Neural cell (in vitro differentiated cells): ENCODE measurements around the gene DOK6. TPM values are rescaled to one million over a fixed set of nuclear protein-coding genes. Genes with fewer than 3 reads are reported as not detected.

Experiments
- H2AFZ ChIP-seq: fragments of 200-600, 300-800 bp; sonication (generic), shearing (Covaris generic); 2 replicates; pipeline ENCODE4 v1.6.0; 2014; ENCODE audit warnings: low read depth, mild to moderate bottlenecking, antibody characterized with exemption, low read length, moderate library complexity
- H3F3A ChIP-seq: fragments of 200-600 bp; shearing (Covaris generic); 2 replicates; pipeline ENCODE4 v1.6.1; 2016; ENCODE audit warnings: mild to moderate bottlenecking, moderate library complexity, mixed read lengths, antibody characterized with exemption, low read length; ENCODE audit not compliant: insufficient read depth, poor library complexity, severe bottlenecking
- H3K27ac ChIP-seq: fragments of 200-600, 300-800 bp; sonication (generic), shearing (Covaris generic); 2 replicates; pipeline ENCODE4 v1.5.1; 2014; ENCODE audit warnings: mild to moderate bottlenecking, low read length, moderate library complexity
- H3K27me3 ChIP-seq: fragments of 300-800, 200-600 bp; sonication (generic), shearing (Covaris generic); 2 replicates; pipeline ENCODE4 v1.6.0; 2014; ENCODE audit warnings: mild to moderate bottlenecking, low read depth, low read length, moderate library complexity; ENCODE audit not compliant: insufficient read depth
- H3K36me3 ChIP-seq: fragments of 300-800, 200-600 bp; sonication (generic), shearing (Covaris generic); 2 replicates; pipeline ENCODE4 v1.5.1; 2014; ENCODE audit warnings: mild to moderate bottlenecking, antibody characterized with exemption, low read length, moderate library complexity; ENCODE audit not compliant: insufficient read depth
- H3K4me2 ChIP-seq: fragments of 300-800, 200-600 bp; sonication (generic), shearing (Covaris generic); 2 replicates; pipeline ENCODE4 v1.6.0; 2014; ENCODE audit warnings: mild to moderate bottlenecking, low read length
- H3K4me3 ChIP-seq: fragments of 300-800, 200-600 bp; sonication (generic), shearing (Covaris generic); 2 replicates; pipeline ENCODE4 v1.5.1; 2014; ENCODE audit warnings: mild to moderate bottlenecking, low read length, moderate library complexity
- H3K79me2 ChIP-seq: fragments of 200-600 bp; shearing (Covaris generic); replicated peaks from 2 replicates; pipeline ENCODE4 v1.6.0; 2014; ENCODE audit warnings: mild to moderate bottlenecking, low read length, moderate library complexity; ENCODE audit not compliant: insufficient read depth
- H3K9ac ChIP-seq: fragments of 300-800, 200-600 bp; sonication (generic), shearing (Covaris generic); 2 replicates; pipeline ENCODE4 v1.6.1; 2016; ENCODE audit warnings: mild to moderate bottlenecking, low read length, mixed read lengths
- H3K9me2 ChIP-seq: fragments of 200-600 bp; shearing (Covaris generic); 2 replicates; pipeline ENCODE4 v1.6.1; 2016; ENCODE audit warnings: mild to moderate bottlenecking, low read length, mixed read lengths; ENCODE audit not compliant: insufficient read depth
- H3K9me3 ChIP-seq: fragments of 200-600, 300-800 bp; sonication (generic), shearing (Covaris generic); 2 replicates; pipeline ENCODE4 v1.6.1; 2016; ENCODE audit warnings: mild to moderate bottlenecking, mixed run types, low read length, moderate library complexity, mixed read lengths
- H4K20me1 ChIP-seq: fragments of 200-600 bp; shearing (Covaris generic); 2 replicates; pipeline ENCODE4 v1.6.1; 2016; ENCODE audit warnings: mild to moderate bottlenecking, mixed run types; ENCODE audit not compliant: insufficient read depth
- EP300 ChIP-seq: fragments of 450-650 bp; conservative IDR thresholded peaks from 2 replicates; pipeline ENCODE4 v1.6.1; 2014; ENCODE audit warnings: antibody characterized with exemption, mild to moderate bottlenecking, moderate library complexity; ENCODE audit not compliant: poor library complexity, severe bottlenecking
- EZH2 ChIP-seq: fragments of 200-600, 300-800 bp; shearing (Covaris generic), sonication (generic); IDR thresholded peaks from 2 replicates; pipeline ENCODE4 v1.6.1; 2014; ENCODE audit warnings: antibody characterized with exemption, low read length, borderline replicate concordance, mild to moderate bottlenecking; ENCODE audit not compliant: insufficient read depth, poor library complexity, severe bottlenecking
- MXI1 ChIP-seq: fragments of 450-650 bp; conservative IDR thresholded peaks from 2 replicates; pipeline ENCODE4 v1.6.1; 2014; ENCODE audit warnings: antibody characterized with exemption, mild to moderate bottlenecking; ENCODE audit not compliant: poor library complexity, severe bottlenecking
- POLR2AphosphoS5 ChIP-seq: IDR thresholded peaks from 2 replicates; pipeline ENCODE4 v1.6.1; 2012
- RAD21 ChIP-seq: fragments of 450-650 bp; conservative IDR thresholded peaks from 2 replicates; pipeline ENCODE4 v1.6.1; 2014; ENCODE audit warnings: antibody characterized with exemption, mild to moderate bottlenecking, moderate library complexity
- SMC3 ChIP-seq: fragments of 450-650 bp; conservative IDR thresholded peaks from 2 replicates; pipeline ENCODE4 v1.6.1; 2014; ENCODE audit warnings: antibody characterized with exemption, mild to moderate bottlenecking, moderate library complexity; ENCODE audit not compliant: poor library complexity
- TAF1 ChIP-seq: IDR thresholded peaks from 2 replicates; pipeline ENCODE4 v1.6.1; 2012; ENCODE audit warnings: low read depth
- polyA minus RNA-seq: library from RNA; depleted of rRNA, polyadenylated mRNA; stranded (reverse); fragments of >200 nt; gene quantifications from 2 replicates; pipeline ENCODE4 v1.2.3, GENCODE V29; 2014
- polyA plus RNA-seq: library from polyadenylated mRNA; depleted of rRNA; stranded (reverse); fragments of >200 nt; gene quantifications from 2 replicates; pipeline ENCODE4 v1.2.3, GENCODE V29; 2014
- TF ChIP-seq, protein P1 (sequence below): IDR thresholded peaks from 2 replicates; pipeline ENCODE4 v1.6.1; 2012; ENCODE audit warnings: borderline replicate concordance
- TF ChIP-seq, protein P2 (sequence below): fragments of 450-650 bp; IDR thresholded peaks from 2 replicates; pipeline ENCODE4 v1.5.1; 2014; ENCODE audit warnings: antibody characterized with exemption, mild to moderate bottlenecking, moderate library complexity; ENCODE audit not compliant: poor library complexity, severe bottlenecking

DOK6 gene
- polyA plus RNA-seq = 7.4 and 9.7 TPM in 2 replicates
- 28.5 and 30.1 TPM in 2 replicates for polyA minus RNA-seq

DNA sequence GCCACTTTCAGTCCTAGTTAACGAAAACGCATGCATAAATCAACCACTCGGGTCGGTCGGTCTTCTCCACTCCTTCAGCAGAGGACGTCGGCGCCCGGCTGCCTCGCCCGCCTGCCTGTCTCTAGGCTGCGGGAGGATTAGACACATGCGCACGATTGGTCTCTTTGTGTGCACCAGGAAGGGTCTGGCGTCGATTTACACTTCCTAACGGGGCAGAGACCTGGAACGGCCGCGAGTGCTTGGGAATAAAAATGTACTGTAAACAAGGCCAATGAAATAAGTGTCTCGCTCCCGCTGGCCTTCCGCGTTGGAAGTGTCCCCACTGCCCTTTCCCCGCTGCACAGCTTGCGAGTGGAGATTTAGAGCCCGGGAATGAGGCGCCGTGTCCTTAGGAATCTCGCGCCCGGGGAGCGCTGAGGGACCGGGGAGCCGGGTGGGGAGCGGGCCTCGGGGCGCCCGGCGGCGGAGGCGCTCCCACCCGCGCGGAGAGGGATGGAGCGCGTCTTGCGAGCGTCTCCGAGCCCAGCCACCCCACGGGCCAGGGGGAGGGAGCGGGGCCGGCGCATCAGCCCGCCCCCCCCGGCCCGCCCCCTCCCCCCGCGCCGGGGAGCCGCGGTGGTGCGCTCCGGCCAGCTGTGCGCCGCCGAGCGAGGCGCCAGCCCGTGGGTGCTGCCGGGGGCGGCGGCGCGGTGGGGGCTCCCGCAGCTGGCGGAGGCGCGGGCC lies at the start of gene DOK6:
DOK6 (plus strand) TSS at position 636 of the 723 bp plus-strand sequence.
- Histone ChIP-seq H3K4me2 (peak within 1 kb of the TSS; percentile 60), H3K9me3 (no peaks in the 10 kb centered on the region), H2AFZ (peak within 1 kb of the TSS; percentile 77)

DNA sequence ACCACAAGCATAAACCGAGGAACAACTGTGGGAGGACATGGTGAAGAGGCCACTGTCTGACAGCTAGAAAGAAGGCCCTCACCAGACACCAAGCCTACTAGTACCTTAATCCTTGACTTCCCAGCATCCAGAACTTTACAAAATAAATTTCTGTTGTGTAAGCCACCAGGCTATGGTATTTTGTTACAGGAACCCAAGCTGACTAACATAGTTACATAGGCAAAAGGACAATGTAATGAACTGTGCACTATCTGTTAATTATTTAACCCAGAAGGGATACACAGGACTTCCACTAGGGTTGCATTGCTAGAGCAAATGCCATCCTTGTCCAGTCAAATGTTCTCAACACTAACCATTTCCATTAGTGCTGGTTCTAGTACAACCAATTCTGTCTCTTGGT lies 47.7 kb upstream of the DOK6 start:
- H3K4me3 ChIP-seq = no peak overlapping the region
- H3K79me2 ChIP-seq = no peaks in the 10 kb centered on the region
- H3K9me2 ChIP-seq = no peaks in the 10 kb centered on the region
- no peaks in the 10 kb centered on the region for H4K20me1 ChIP-seq
- H3K27ac ChIP-seq = no peak overlapping the region
- no peaks in the 10 kb centered on the region for H3K9me3 ChIP-seq
- H3K4me2 ChIP-seq = no peak overlapping the region
- H3K9ac ChIP-seq = no peak overlapping the region
- no peak for TF ChIP-seq MXI1
- TF ChIP-seq SMC3 = no peak
- TF ChIP-seq TAF1 = no peak
- TF ChIP-seq RAD21 = no peak
- TF ChIP-seq, protein P1, sequence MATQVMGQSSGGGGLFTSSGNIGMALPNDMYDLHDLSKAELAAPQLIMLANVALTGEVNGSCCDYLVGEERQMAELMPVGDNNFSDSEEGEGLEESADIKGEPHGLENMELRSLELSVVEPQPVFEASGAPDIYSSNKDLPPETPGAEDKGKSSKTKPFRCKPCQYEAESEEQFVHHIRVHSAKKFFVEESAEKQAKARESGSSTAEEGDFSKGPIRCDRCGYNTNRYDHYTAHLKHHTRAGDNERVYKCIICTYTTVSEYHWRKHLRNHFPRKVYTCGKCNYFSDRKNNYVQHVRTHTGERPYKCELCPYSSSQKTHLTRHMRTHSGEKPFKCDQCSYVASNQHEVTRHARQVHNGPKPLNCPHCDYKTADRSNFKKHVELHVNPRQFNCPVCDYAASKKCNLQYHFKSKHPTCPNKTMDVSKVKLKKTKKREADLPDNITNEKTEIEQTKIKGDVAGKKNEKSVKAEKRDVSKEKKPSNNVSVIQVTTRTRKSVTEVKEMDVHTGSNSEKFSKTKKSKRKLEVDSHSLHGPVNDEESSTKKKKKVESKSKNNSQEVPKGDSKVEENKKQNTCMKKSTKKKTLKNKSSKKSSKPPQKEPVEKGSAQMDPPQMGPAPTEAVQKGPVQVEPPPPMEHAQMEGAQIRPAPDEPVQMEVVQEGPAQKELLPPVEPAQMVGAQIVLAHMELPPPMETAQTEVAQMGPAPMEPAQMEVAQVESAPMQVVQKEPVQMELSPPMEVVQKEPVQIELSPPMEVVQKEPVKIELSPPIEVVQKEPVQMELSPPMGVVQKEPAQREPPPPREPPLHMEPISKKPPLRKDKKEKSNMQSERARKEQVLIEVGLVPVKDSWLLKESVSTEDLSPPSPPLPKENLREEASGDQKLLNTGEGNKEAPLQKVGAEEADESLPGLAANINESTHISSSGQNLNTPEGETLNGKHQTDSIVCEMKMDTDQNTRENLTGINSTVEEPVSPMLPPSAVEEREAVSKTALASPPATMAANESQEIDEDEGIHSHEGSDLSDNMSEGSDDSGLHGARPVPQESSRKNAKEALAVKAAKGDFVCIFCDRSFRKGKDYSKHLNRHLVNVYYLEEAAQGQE = no peak
- no peak for TF ChIP-seq EZH2
- TF ChIP-seq, protein P2, sequence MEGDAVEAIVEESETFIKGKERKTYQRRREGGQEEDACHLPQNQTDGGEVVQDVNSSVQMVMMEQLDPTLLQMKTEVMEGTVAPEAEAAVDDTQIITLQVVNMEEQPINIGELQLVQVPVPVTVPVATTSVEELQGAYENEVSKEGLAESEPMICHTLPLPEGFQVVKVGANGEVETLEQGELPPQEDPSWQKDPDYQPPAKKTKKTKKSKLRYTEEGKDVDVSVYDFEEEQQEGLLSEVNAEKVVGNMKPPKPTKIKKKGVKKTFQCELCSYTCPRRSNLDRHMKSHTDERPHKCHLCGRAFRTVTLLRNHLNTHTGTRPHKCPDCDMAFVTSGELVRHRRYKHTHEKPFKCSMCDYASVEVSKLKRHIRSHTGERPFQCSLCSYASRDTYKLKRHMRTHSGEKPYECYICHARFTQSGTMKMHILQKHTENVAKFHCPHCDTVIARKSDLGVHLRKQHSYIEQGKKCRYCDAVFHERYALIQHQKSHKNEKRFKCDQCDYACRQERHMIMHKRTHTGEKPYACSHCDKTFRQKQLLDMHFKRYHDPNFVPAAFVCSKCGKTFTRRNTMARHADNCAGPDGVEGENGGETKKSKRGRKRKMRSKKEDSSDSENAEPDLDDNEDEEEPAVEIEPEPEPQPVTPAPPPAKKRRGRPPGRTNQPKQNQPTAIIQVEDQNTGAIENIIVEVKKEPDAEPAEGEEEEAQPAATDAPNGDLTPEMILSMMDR = no peak
- no peak for TF ChIP-seq EP300
- TF ChIP-seq POLR2AphosphoS5 = no peak
- no peaks in the 10 kb centered on the region for H3F3A ChIP-seq
- H2AFZ ChIP-seq = no peak overlapping the region
- H3K36me3 ChIP-seq = no peaks in the 10 kb centered on the region
- no peaks in the 10 kb centered on the region for H3K27me3 ChIP-seq

More for the DNA sequence above, at the start of gene DOK6:
- Histone ChIP-seq H3K27me3 (peaks cover 16% of the 10 kb centered on the region), H3K4me3 (peak within 1 kb of the TSS; percentile 91), H3K79me2 (peaks cover 8% of the 10 kb centered on the region), H3K27ac (peak within 1 kb of the TSS; percentile 88), H4K20me1 (no peaks in the 10 kb centered on the region), H3K9me2 (no peaks in the 10 kb centered on the region), H3K9ac (peak within 1 kb of the TSS; percentile 86), H3F3A (no peaks in the 10 kb centered on the region), H3K36me3 (no peaks in the 10 kb centered on the region)
- peak; percentile 73 for TF ChIP-seq MXI1
- peak; percentile 52 for TF ChIP-seq RAD21
- peak; percentile 62 for TF ChIP-seq SMC3
- TF ChIP-seq, protein P1 = peak; percentile 96
- no peak for TF ChIP-seq EZH2
- TF ChIP-seq POLR2AphosphoS5 = peak; percentile 74
- peak; percentile 41 for TF ChIP-seq EP300
- TF ChIP-seq, protein P2 = no peak
